ENCODE data around the gene BCL2. TPM values are rescaled to one million over a fixed set of nuclear protein-coding genes. Genes with fewer than 3 reads are reported as not detected.

Gene BCL2
- total RNA-seq, 1 experiment from 2014 or later = 2.9 TPM

- no peak for DNase-seq
- peaks cover 38% of the 10 kb centered on the region for H3K27me3 Mint-ChIP-seq (ENCODE audit: unreplicated experiment)
- CTCF ChIA-PET = no interaction called here
- no peak for TF ChIP-seq CTCF (IDR thresholded peaks at IDR 0.05; ENCODE audit: unreplicated experiment)
- BruUV-seq (replicated peaks) = no TSS peak
- intact Hi-C loops (cut with micrococcal nuclease; ENCODE audit: unreplicated experiment) = no loop called here
- no peak overlapping the region for H3K4me3 Mint-ChIP-seq (ENCODE audit: low read depth, unreplicated experiment)
- H3K9me3 Mint-ChIP-seq (ENCODE audit: low read depth, unreplicated experiment) = no peaks in the 10 kb centered on the region
- H3K4me1 Mint-ChIP-seq (ENCODE audit: low read depth, unreplicated experiment) = no peaks in the 10 kb centered on the region
- H3K36me3 Mint-ChIP-seq (ENCODE audit: insufficient read depth, unreplicated experiment) = no peaks in the 10 kb centered on the region
- no peak overlapping the region for H3K27ac Mint-ChIP-seq (ENCODE audit: unreplicated experiment)
Observed at GRCh38 chr18:63177259-63177658, 142.3 kb downstream of the BCL2 start.

- H3K27me3 Mint-ChIP-seq (ENCODE audit: unreplicated experiment) = peaks cover 18% of the 10 kb centered on the region
- no peak overlapping the region for H3K27ac Mint-ChIP-seq (ENCODE audit: unreplicated experiment)
- no peaks in the 10 kb centered on the region for H3K36me3 Mint-ChIP-seq (ENCODE audit: insufficient read depth, unreplicated experiment)
- CTCF ChIA-PET = no interaction called here
- TF ChIP-seq CTCF (IDR thresholded peaks at IDR 0.05; ENCODE audit: unreplicated experiment) = no peak
- no peaks in the 10 kb centered on the region for H3K4me1 Mint-ChIP-seq (ENCODE audit: low read depth, unreplicated experiment)
- no peak for DNase-seq
- H3K4me3 Mint-ChIP-seq (ENCODE audit: low read depth, unreplicated experiment) = no peak overlapping the region
- intact Hi-C loops (cut with micrococcal nuclease; ENCODE audit: unreplicated experiment) = no loop called here
- no peaks in the 10 kb centered on the region for H3K9me3 Mint-ChIP-seq (ENCODE audit: low read depth, unreplicated experiment)
- no TSS peak for BruUV-seq (replicated peaks)
Observed at GRCh38 chr18:63175264-63175663, 144.3 kb downstream of the BCL2 start.

- no peak overlapping the region for H3K4me3 Mint-ChIP-seq (ENCODE audit: low read depth, unreplicated experiment)
- no peaks in the 10 kb centered on the region for H3K4me1 Mint-ChIP-seq (ENCODE audit: low read depth, unreplicated experiment)
- CTCF ChIA-PET = no interaction called here
- BruUV-seq (replicated peaks) = no TSS peak
- TF ChIP-seq CTCF (IDR thresholded peaks at IDR 0.05; ENCODE audit: unreplicated experiment) = no peak
- H3K9me3 Mint-ChIP-seq (ENCODE audit: low read depth, unreplicated experiment) = no peaks in the 10 kb centered on the region
- H3K27ac Mint-ChIP-seq (ENCODE audit: unreplicated experiment) = no peak overlapping the region
- DNase-seq = no peak
- peaks cover 6% of the 10 kb centered on the region for H3K27me3 Mint-ChIP-seq (ENCODE audit: unreplicated experiment)
- intact Hi-C loops (cut with micrococcal nuclease; ENCODE audit: unreplicated experiment) = no loop called here
- no peaks in the 10 kb centered on the region for H3K36me3 Mint-ChIP-seq (ENCODE audit: insufficient read depth, unreplicated experiment)
Observed at GRCh38 chr18:63173983-63174382, 145.6 kb downstream of the BCL2 start.

- no TSS peak for BruUV-seq (replicated peaks)
- H3K4me1 Mint-ChIP-seq (ENCODE audit: low read depth, unreplicated experiment) = no peaks in the 10 kb centered on the region
- H3K36me3 Mint-ChIP-seq (ENCODE audit: insufficient read depth, unreplicated experiment) = no peaks in the 10 kb centered on the region
- H3K27ac Mint-ChIP-seq (ENCODE audit: unreplicated experiment) = no peak overlapping the region
- H3K27me3 Mint-ChIP-seq (ENCODE audit: unreplicated experiment) = no peaks in the 10 kb centered on the region
- no peak for DNase-seq
- CTCF ChIA-PET = no interaction called here
- H3K4me3 Mint-ChIP-seq (ENCODE audit: low read depth, unreplicated experiment) = no peak overlapping the region
- intact Hi-C loops (cut with micrococcal nuclease; ENCODE audit: unreplicated experiment) = no loop called here
- no peaks in the 10 kb centered on the region for H3K9me3 Mint-ChIP-seq (ENCODE audit: low read depth, unreplicated experiment)
- TF ChIP-seq CTCF (IDR thresholded peaks at IDR 0.05; ENCODE audit: unreplicated experiment) = no peak
Observed at GRCh38 chr18:63169853-63170252, 149.7 kb downstream of the BCL2 start.

- no TSS peak for BruUV-seq (replicated peaks)
- TF ChIP-seq CTCF (IDR thresholded peaks at IDR 0.05; ENCODE audit: unreplicated experiment) = no peak
- no peak overlapping the region for H3K27ac Mint-ChIP-seq (ENCODE audit: unreplicated experiment)
- H3K36me3 Mint-ChIP-seq (ENCODE audit: insufficient read depth, unreplicated experiment) = no peaks in the 10 kb centered on the region
- DNase-seq = no peak
- no peaks in the 10 kb centered on the region for H3K27me3 Mint-ChIP-seq (ENCODE audit: unreplicated experiment)
- H3K9me3 Mint-ChIP-seq (ENCODE audit: low read depth, unreplicated experiment) = no peaks in the 10 kb centered on the region
- no peaks in the 10 kb centered on the region for H3K4me1 Mint-ChIP-seq (ENCODE audit: low read depth, unreplicated experiment)
- intact Hi-C loops (cut with micrococcal nuclease; ENCODE audit: unreplicated experiment) = no loop called here
- CTCF ChIA-PET = no interaction called here
- no peak overlapping the region for H3K4me3 Mint-ChIP-seq (ENCODE audit: low read depth, unreplicated experiment)
Observed at GRCh38 chr18:63168287-63168686, 151.3 kb downstream of the BCL2 start.

Measured in Calu3 (cell line).